GM21528 (cell line): ENCODE data around the gene SLC6A6.
"Not testable (repeated sequence)": the region's sequence is repeated elsewhere in the genome, so short reads cannot be mapped to it uniquely, and the experiment has no call there.

ENCODE experiments used
- ATAC-seq: cut with Tn5 transposase; IDR thresholded peaks from one replicate; pipeline ENCODE4 v1.9.1; 2021; ENCODE audit warnings: mild to moderate bottlenecking, moderate library complexity; ENCODE audit not compliant: unreplicated experiment, low FRiP score

Gene SLC6A6

GRCh38 chr3:14431917-14432834 is 29.8 kb downstream of the SLC6A6 start:
- ATAC-seq = peak; percentile 83

DNA sequence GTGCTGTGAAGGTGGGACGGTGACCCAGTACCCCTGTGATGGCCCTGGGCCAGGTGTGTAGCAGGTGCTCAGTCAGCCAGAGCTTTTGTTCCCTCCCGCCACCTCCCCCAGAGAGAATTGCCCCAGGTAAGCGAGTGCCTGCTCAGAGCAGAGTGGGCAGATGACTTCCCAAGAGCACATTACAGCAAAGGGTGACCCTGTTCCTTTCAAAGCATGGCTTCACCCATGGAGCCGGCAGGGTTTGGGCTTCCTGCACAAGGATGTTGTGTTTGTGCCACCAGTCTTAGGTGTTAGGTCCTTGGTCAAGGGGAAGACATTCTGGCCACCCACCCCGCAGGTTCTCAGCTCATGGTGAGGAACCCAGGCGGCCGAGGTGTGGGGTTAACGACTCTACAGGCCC is 30.7 kb downstream of the SLC6A6 start:
- no peak for ATAC-seq

- ATAC-seq = no peak
Observed at GRCh38 chr3:14434126-14434497, 31.7 kb downstream of the SLC6A6 start.

DNA sequence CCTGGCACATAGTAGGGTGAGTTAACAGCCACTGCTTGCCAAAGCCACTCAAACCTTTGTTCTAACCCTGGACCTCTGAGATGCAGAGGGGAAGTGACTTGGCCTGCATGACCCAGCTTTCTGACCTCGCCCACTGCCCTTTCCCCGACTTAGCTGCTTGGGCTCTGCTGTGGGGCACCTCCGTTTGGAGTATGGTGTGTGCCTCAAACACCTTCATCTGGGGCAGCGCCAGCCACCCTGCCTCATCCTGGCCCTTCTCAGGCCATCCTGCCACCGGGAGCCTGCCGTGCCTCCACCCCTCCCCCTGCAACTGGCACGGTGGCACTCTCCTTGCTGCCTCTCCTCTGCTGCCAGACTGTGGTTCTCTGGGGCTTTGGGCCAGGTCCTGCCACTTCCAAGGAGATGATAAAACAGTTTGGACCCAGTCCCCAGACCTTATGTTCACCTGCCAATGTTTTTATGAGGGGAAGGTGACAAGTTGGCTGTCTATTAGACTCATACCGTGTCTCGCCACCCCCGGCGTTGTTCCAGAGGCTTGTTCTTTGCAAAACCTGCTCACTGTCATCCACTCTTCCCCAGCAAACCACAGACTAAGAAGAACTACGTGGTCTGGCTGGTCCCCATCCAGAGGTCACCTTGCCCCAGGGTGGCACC is 32.2 kb downstream of the SLC6A6 start:
- no peak for ATAC-seq

DNA sequence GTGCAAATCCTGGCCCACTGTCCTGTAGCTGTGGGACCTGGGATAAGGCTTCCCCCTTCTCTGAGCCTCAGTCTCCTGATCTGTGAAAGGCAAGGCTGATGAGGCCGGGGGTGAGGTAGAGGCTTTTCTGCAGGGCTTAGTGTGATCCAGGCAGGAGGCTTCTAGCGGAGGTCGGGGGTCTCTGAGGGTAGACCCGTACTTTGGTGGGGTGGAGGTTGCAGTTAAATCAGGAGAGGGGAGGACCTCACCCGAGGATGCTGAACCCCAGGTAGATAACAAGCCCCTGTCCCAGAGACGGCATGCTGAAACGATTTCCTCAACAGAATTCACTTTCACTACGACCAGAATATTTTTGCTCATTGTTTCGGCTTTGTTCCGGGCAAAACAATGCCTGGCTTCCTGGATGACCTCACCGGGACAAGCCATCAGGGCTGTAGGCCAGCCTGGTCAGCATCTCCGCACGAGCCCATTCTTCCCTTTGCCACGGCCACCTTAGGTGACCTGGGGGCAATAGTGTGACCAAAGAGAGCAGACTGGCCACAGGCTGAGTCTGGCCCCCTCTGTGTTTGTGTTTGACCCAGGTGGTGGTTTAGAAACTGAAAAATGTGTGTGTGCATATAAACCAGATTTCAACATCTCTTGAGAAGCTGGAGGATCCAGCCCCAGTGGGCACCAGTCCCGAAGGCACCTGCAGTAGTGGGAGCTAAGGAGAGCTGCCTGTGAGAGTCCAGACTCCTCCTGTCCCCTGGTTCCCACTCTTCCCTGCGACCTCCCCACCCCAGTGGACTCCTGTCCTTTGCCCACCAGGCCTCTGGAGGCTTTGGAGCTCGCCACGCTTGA is 33.0 kb downstream of the SLC6A6 start:
- ATAC-seq = no peak

DNA sequence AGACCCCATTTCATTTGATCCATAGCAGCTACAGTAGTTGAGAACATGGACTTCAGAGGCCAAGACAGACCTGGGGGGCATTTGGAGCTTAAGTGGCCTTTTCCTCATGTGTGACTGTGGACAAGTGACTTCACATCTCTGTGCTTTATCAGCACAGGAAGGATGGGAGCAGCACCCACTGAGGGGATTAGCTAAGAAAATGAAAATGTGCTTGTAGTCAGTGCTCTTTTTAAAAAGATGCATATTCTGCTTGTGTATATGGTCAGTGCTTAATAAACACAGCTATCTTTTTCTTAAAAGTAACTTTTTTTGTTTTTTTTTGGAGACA is 34.5 kb downstream of the SLC6A6 start:
- no peak for ATAC-seq

GRCh38 chr3:14437705-14438104 is 35.3 kb downstream of the SLC6A6 start:
- not testable (repeated sequence) for ATAC-seq

DNA sequence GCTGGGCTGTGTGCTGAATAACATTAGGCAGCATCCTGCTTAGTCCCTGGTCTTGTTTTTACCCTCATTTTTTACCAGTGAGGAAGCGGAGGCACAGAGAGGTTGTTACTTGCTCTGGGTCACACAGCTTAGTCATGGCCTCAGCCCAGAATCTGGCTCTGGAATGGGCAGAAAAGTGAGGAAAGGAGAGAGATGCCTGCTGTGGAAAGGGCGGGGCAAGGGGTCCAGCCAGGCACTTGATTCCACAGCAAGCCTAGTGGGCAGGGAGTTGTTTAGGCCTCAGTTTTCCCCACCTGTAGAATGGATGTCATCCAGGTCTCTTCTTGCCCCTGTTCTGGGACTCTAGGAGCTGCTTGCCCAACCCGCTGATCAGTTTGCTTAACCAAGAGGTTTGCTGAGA is 35.9 kb downstream of the SLC6A6 start:
- no peak for ATAC-seq

DNA sequence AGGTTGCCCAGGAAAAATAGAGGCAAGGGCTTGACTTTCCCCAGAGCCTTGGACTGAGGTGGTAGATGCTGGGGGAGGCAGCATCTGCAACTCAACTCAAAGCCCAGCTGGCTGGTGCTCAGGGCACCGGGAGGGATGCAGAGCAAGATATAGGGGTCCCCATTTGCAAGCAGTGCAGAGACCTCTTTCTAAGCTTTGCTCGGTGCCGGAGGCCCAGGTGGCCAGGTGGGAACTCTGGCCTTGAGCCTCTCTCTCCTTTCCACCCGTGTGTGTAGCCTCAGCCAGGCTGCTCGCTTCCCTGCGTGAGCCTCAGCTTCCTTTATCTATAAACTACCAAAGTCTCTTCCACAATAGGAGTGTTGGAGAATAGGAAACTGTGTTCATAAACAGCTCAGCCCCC is 36.5 kb downstream of the SLC6A6 start:
- ATAC-seq = no peak

GRCh38 chr3:14439501-14440167 is 37.2 kb downstream of the SLC6A6 start:
- ATAC-seq = no peak

- ATAC-seq = no peak
Observed at GRCh38 chr3:14440168-14440518, 37.7 kb downstream of the SLC6A6 start.

DNA sequence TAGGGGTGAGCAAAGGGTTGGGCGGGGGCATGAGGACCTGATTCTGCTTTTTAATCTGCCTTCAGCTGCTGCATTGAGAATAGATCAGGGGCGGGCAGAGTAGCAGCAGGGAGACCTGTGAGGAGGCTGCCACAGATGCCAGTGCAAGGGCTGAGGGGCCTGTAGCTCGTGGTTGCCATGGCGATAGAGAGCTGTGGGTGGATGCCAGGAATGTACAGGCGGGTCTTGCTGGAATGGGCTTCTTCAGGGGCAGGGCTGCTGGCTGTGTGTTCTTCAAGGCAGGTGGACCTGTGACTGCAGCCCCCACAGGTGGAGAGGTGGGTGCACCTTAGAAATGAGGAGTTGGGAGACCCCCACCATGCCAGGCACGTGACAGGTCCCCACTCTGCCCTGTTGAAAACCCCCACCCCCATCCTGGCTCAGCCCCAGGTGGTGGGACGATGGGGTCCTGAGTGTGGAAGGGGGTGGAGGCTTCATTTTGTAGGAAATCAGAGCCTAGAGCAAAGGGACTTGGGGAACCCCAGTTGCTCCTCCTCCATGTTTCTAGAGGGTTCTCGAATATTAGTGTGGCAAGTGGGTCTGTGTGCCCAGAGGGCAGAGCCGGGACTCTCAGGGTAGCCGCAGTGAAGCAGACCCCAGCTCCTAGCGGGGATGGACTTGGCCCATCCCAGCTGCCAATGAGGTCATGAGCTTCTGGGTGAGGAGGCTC is 38.3 kb downstream of the SLC6A6 start:
- ATAC-seq = no peak

- no peak for ATAC-seq
Observed at GRCh38 chr3:14441240-14441919, 39.0 kb downstream of the SLC6A6 start.

- ATAC-seq = no peak
Observed at GRCh38 chr3:14441920-14442300, 39.5 kb downstream of the SLC6A6 start.

GRCh38 chr3:14444380-14444779 is 42.0 kb downstream of the SLC6A6 start:
- ATAC-seq = no peak

GRCh38 chr3:14445773-14446172 is 43.4 kb downstream of the SLC6A6 start:
- ATAC-seq = no peak

- no peak for ATAC-seq
Observed at GRCh38 chr3:14446988-14447570, 44.7 kb downstream of the SLC6A6 start.

DNA sequence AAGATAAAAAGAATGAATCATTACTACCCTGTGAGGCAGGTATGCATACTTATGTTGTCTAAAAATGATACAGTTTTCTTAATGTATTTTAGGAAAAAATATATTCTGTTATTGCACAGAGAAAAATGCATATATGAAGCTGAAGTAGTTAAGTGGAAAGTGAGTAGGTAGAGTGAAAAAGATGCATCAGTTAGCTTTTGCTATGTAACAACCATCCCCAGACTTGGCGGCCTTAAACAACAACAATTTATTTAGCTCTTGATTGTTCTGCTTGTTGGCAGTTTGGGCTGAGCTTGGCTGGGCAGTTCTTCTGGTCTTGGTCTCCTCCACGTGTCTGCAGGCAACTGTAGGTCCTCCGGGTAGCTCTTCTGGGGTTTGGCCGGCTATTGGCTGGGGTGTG is 45.7 kb downstream of the SLC6A6 start:
- no peak for ATAC-seq
